Tibial nerve (tissue), 4 donors: ENCODE measurements around the gene ENC1. TPM values are rescaled to one million over a fixed set of nuclear protein-coding genes. Genes with fewer than 3 reads are reported as not detected.

Experiments used
- DNase-seq, 2 donors: peaks; one replicate each; pipeline ENCODE4 v3.0.0-alpha.2; 2019; ENCODE audit warnings: low spot score in 2 of 2
- H3K27ac ChIP-seq, 4 donors: fragments of 200-600 bp; sonication (generic) in 3 of 4; one replicate each; pipeline ENCODE4 v1.5.1; 2017 to 2019; ENCODE audit warnings: mild to moderate bottlenecking in 1 of 4
- H3K27me3 ChIP-seq, 2 donors: fragments of 200-600 bp; sonication (generic) in 1 of 2; one replicate each; pipeline versions ENCODE4 v1.5.1 to v1.6.0; 2017 to 2019
- H3K36me3 ChIP-seq, 3 donors: fragments of 200-600 bp; sonication (generic); one replicate each; pipeline ENCODE4 v1.5.1; 2018 to 2019
- H3K4me1 ChIP-seq, 4 donors: fragments of 200-600 bp; sonication (generic) in 3 of 4; one replicate each; pipeline ENCODE4 v1.5.1; 2017 to 2019
- H3K4me3 ChIP-seq, 4 donors: fragments of 200-600 bp; sonication (generic) in 3 of 4; one replicate each; pipeline ENCODE4 v1.5.1; 2017 to 2019; ENCODE audit warnings: mild to moderate bottlenecking in 1 of 4, moderate library complexity in 1 of 4
- H3K9me3 ChIP-seq, 4 donors: fragments of 200-600 bp; sonication (generic) in 3 of 4; one replicate each; pipeline ENCODE4 v1.5.1; 2017 to 2019
- CTCF ChIP-seq, 5 experiments: fragments of 200-600 bp in 3 of 5; fragments of 450-650 bp in 2 of 5; sonication (generic) in 3 of 5; IDR thresholded peaks; one replicate each; pipeline ENCODE4 v1.5.1; 2016 to 2019; ENCODE audit warnings: antibody characterized with exemption in 5 of 5, mild to moderate bottlenecking in 3 of 5, moderate library complexity in 2 of 5
- EP300 ChIP-seq, 2 donors: sonication (generic); formaldehyde crosslinking; IDR thresholded peaks; one replicate each; pipeline ENCODE4 v1.6.1; 2017; ENCODE audit warnings: antibody characterized with exemption in 2 of 2, mild to moderate bottlenecking in 1 of 2
- POLR2A ChIP-seq, 2 donors: fragments of 450-650 bp; IDR thresholded peaks; one replicate each; pipeline ENCODE4 v1.6.1; 2017; ENCODE audit warnings: antibody characterized with exemption in 2 of 2, mild to moderate bottlenecking in 2 of 2, moderate library complexity in 2 of 2
- WGBS, 2 donors: methylation state at CpG; one replicate each; pipeline ENCODE4 v1.1.5; 2018; 5-methylcytosine and 5-hydroxymethylcytosine counted together
- total RNA-seq, 4 donors: library from RNA; depleted of rRNA; stranded (reverse); fragments of >200 nt; gene quantifications; one replicate each; pipeline ENCODE4 v1.1.0, GENCODE V29; 2016

The ENC1 gene
- total RNA-seq, 4 donors from 2014 or later, result 4.0 to 11.7 (median 7.7) TPM

DNA sequence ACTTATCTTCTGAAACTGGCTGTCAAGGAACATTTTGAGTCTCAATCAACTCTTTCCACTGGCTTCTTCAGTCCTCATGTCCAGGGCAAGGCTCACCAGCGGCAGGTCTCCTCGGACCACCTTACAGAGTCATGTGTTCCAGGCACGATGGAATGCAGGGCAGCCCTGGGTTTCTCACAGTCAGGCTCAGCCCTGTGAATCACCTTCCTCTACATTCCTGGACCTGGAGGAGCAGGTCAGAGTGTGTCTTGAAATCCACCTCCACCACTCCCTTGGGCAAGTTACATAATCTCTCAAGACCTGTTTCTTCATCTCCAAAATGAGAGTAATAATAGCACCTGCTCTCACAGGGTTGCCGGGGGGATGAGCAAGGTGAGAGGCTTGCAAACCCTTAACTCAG is 16.0 kb downstream of the ENC1 start:
- H3K9me3 ChIP-seq, result no peaks in the 10 kb centered on the region
- H3K4me3 ChIP-seq, result no peak overlapping the region
- no peak for DNase-seq
- no peak overlapping the region for H3K27ac ChIP-seq
- 97 to 99% methylated on average over 4 of the region's 4 CpGs for WGBS, 2 donors
- no peaks in the 10 kb centered on the region for H3K36me3 ChIP-seq
- no peaks in the 10 kb centered on the region for H3K27me3 ChIP-seq
- no peaks in the 10 kb centered on the region for H3K4me1 ChIP-seq
- TF ChIP-seq POLR2A (IDR thresholded peaks at IDR 0.05) (no peak), EP300 (IDR thresholded peaks at IDR 0.05) (no peak), CTCF (IDR thresholded peaks at IDR 0.05) (no peak)

DNA sequence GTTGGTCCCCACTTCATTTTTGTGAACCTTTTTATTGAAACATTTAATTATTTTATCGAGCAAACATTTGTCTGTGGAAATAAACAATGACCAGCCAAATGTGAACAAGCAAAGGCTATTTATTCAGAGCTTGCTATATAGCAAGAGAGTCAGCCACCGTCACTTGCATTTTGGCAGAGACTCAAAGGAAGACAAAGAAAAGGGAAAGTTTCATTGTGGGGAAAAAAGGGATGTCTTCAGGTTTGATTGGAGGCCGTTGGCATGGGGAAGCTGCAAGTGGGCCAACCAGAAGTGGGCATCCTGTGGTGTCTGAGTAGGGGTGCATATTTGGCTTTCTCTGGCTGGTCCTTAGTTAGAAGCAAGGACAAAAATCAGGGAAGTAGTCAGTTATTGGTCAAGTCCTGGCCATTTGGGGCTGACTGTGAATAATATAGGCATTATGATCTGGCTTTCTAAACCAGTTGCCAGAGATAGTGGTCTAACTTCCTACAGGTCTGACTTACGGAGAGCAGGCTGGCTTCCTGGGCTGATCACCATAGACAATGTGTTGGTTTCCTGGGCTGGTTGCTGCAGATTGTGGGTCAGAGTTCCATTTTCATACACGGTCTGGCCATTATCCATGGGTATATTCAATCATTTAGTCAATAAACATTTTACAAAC is 16.6 kb downstream of the ENC1 start:
- H3K27ac ChIP-seq, result no peak overlapping the region
- no peak overlapping the region for H3K4me3 ChIP-seq
- H3K36me3 ChIP-seq, result no peaks in the 10 kb centered on the region
- no peaks in the 10 kb centered on the region for H3K27me3 ChIP-seq
- TF ChIP-seq EP300 (IDR thresholded peaks at IDR 0.05) (no peak), CTCF (IDR thresholded peaks at IDR 0.05) (no peak), POLR2A (IDR thresholded peaks at IDR 0.05) (no peak)
- H3K9me3 ChIP-seq, result no peaks in the 10 kb centered on the region
- no peak for DNase-seq
- 74 to 77% methylated on average over 5 of the region's 5 CpGs for WGBS, 2 donors
- no peaks in the 10 kb centered on the region for H3K4me1 ChIP-seq

DNA sequence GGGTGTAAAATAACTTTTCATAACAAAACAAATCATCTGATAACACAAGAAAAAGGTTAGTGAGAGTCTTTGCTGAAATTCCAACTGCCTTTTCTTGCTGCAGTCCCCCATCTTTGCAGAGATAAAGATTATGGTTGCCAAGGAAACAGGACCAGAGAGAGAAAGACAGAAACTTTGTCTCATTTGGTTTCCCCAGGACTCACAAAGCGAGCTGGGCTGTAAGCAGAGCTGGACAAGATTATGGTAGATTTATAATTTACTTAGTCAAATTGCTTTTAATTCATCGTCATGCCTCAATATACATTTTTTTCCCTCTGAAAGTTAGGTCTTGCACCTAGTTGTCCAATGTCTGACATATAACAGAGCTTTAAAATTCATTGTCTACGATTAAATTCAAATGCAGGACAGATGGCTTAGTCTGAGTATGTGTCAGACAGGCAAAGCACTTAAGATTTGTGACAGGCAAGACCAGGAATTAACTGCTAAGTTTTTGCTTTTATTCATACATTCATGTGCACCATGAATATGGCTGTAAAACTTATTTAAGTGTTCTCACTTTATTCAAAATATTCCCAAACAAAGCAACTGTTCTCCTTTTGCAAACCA is 17.4 kb downstream of the ENC1 start:
- Histone ChIP-seq H3K9me3 (no peaks in the 10 kb centered on the region), H3K4me3 (no peak overlapping the region), H3K27ac (no peak overlapping the region), H3K27me3 (no peaks in the 10 kb centered on the region), H3K4me1 (no peaks in the 10 kb centered on the region), H3K36me3 (no peaks in the 10 kb centered on the region)
- no peak for DNase-seq
- WGBS, 2 donors, result 81 to 84% methylated on average over 3 of the region's 3 CpGs
- TF ChIP-seq CTCF (IDR thresholded peaks at IDR 0.05), result no peak
- no peak for TF ChIP-seq POLR2A (IDR thresholded peaks at IDR 0.05)
- no peak for TF ChIP-seq EP300 (IDR thresholded peaks at IDR 0.05)

GRCh38 chr5:74622122-74622521 is 18.4 kb downstream of the ENC1 start:
- Histone ChIP-seq H3K4me3 (no peak overlapping the region), H3K27ac (no peak overlapping the region), H3K27me3 (no peaks in the 10 kb centered on the region), H3K9me3 (no peaks in the 10 kb centered on the region), H3K36me3 (no peaks in the 10 kb centered on the region), H3K4me1 (no peaks in the 10 kb centered on the region)
- no peak for DNase-seq
- 74 to 75% methylated on average over 3 of the region's 3 CpGs for WGBS, 2 donors
- no peak for TF ChIP-seq EP300 (IDR thresholded peaks at IDR 0.05)
- TF ChIP-seq POLR2A (IDR thresholded peaks at IDR 0.05), result no peak
- TF ChIP-seq CTCF (IDR thresholded peaks at IDR 0.05), result no peak

GRCh38 chr5:74621492-74621891 is 19.0 kb downstream of the ENC1 start:
- DNase-seq, result no peak
- no peak for TF ChIP-seq POLR2A (IDR thresholded peaks at IDR 0.05)
- no peak for TF ChIP-seq CTCF (IDR thresholded peaks at IDR 0.05)
- no peak for TF ChIP-seq EP300 (IDR thresholded peaks at IDR 0.05)
- 72 to 83% methylated on average over 5 of the region's 5 CpGs for WGBS, 2 donors

More at GRCh38 chr5:74621492-74621891, 19.0 kb downstream of the ENC1 start:
- Histone ChIP-seq H3K27ac (no peak overlapping the region), H3K9me3 (no peaks in the 10 kb centered on the region), H3K36me3 (no peaks in the 10 kb centered on the region), H3K4me1 (no peaks in the 10 kb centered on the region), H3K4me3 (no peak overlapping the region), H3K27me3 (no peaks in the 10 kb centered on the region)
